ENCODE data around the gene PTPRK.
"Not testable (repeated sequence)": the region's sequence is repeated elsewhere in the genome, so short reads cannot be mapped to it uniquely, and the experiment has no call there.

Gene PTPRK

DNA sequence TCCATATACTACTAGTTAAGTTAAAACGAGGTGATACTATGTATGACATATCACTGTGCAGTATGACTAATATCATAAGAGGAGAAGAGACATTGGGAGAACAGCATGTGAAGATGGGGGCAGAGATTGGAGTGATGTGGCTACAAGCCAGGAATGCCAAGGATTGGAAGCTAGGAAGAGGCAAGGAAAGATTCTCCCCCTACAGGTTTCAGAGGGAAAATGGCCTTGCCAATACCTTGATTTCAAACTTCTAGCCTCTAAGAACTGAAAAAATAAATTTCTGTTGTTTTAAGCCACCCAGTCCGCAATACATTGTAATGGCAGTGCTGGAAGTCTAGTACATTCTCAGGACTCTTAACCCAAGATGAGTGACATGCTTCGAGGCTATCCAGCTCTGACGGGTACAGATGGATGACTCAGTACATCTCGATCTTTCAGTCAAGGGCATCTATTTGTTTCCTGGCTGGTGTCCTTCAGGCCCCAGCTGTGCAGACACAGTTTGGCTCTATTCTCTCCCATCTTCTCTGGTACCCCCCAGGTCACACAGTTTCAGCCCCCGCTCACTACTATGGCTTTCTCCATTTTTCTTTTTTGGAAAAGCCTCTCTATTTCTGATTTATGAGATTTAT lies 564.0 kb downstream of the PTPRK start:
- DNase-seq (ENCODE audit: low spot score): no peak

DNA sequence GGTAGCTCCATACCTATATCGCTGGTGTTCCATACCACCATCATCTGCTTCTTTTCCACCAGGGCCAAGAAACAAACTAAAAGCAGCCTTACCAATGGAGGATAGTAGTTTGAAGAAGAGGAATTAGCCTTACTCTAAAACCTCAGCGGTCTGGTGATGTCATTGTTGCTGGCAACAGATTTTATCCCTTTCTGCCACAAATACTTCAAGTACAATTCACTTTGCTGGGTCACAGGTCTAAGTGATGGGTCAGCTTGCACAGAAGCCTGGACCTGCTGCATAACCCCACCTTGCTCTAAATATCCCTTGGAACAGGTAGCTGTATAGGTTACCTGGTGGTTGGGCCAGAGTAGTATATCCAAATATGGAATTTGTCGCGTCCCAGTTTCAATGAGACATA lies 566.3 kb downstream of the PTPRK start:
- no peak for DNase-seq (ENCODE audit: low spot score)

DNA sequence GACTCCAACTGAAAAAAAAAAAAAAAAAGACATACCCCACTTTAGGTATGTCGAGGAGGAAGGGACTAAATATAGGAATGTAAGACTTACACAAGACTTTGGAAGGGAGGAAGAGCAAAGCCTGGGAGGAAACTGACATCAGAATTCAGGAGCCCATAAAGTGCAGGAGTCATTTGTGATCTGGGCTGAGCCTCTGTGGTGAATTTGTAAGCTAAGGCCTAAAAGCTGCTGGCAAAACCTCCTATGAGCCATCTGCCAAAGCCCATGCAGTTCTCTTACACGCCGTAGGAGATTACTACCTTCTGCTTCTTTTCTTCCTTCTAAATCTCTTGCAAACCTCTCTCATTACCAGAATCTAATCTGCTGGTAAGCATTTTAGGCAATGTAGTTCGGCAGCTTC lies 567.6 kb downstream of the PTPRK start:
- no peak for DNase-seq (ENCODE audit: low spot score)

DNA sequence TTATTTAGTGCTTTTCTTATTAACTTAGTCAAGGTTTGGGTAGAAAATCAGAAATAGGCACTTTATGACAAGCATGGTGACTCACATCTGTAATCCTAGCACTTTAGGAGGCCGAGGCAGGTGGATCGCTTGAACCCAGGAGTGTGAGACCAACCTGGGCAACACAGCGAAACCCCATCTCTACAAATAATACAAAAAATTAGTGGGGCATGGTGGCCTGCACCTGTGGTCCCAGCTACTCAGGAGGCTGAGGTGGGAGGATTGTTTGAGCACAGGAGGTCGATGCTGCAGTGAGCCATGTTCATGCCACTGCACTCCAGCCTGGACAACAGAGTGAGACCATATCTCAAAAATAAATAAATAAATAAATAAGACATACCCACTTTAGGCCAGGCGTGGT lies 568.2 kb downstream of the PTPRK start:
- no peak for DNase-seq (ENCODE audit: low spot score)

DNA sequence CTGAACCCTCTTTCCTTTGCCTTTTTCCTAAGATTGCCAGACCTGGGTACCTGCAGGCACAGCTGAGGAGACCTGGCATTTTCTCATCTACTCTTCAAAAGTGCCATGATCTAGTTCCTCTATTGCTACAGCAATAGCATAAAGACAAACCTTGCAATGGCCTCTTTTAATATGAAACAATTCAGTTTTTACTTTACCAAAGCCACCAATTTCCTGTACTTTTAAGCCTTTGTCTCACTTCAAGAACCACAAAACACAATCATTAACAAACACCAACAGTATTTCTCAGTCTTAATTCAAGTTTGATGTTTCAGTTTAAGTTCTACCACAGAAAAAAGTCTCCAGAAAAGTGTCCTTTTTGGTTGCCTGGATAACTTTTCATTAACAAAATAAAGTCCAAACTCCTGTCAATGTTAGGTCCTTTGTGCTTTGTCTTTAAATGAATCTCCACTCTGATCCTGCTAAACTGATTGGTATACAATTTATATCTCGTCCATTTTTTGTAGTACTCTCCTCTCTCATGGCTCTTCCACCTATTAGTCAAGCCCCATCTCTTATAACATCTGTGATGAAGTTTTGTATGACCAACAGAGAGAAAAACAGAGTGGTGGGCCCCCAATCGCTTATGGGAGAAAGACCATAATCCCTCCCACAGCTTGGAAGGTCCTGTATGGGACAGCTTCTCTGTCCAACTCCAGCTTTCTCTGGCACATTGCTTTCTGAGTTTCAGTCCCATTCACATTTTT lies 569.1 kb downstream of the PTPRK start:
- no peak for DNase-seq (ENCODE audit: low spot score)

DNA sequence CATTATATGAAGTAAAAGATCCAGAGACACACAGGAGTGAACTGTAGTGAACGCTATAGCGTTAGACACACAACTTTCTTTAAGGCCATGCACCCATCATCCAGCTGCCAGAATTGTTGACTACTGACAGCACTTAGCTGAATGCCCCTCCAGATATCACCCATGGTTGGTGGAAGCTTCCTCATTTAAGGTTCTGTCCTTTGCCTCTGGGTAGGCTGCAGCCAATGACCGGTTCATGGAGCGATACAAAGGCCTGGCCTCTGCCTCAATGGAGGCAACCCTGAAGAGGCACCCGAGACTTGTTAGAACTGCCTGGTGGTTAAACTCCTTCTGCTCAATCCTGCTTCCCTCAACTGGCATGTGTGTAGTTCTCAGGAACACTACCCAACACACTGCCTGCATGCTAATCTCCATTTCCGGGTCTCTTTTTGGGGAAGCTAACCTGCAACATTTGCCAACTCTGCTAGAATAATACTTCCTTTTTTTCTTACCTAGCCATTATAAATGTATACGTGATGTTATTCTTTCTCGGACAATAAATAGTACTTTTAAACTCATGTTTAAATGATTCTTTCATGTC lies 569.7 kb downstream of the PTPRK start:
- DNase-seq (ENCODE audit: low spot score): no peak

DNA sequence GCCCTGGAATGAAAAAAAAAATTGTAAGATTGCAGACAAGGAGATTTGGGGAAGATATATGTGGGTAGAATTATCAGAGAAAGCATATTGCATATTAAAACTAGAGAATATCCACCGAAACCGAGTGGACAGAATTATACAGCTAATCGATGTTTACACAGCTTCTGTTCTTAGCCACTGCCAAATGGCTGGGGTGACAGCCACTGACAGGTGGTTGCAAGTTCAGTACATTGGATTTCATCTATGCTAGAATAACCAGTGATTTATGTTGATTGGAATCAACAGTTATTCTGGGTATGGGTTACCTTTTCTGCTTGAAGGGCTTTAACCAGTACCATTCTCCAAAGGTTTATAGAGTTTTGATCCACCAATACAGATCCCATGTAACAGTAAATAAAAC lies 571.1 kb downstream of the PTPRK start:
- DNase-seq (ENCODE audit: low spot score): no peak

DNA sequence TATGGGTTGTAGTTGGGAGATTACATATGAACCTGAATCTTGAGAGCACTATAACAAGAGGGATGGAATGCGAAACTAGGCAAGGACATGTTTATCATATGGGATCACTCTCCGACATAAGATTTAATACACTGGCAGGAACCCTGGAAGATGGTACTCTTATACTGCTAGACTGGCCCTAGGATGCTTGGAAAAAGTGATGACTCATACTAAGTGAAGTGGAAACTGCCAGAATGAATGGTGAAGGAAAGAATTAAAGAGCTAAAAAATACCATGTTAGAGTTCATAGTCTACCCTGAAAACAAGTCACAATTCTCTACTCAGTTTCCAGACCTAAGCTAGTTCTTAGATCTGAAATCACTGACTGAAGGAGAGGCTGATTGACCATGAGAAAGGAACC lies 574.0 kb downstream of the PTPRK start:
- DNase-seq (ENCODE audit: low spot score): no peak

DNA sequence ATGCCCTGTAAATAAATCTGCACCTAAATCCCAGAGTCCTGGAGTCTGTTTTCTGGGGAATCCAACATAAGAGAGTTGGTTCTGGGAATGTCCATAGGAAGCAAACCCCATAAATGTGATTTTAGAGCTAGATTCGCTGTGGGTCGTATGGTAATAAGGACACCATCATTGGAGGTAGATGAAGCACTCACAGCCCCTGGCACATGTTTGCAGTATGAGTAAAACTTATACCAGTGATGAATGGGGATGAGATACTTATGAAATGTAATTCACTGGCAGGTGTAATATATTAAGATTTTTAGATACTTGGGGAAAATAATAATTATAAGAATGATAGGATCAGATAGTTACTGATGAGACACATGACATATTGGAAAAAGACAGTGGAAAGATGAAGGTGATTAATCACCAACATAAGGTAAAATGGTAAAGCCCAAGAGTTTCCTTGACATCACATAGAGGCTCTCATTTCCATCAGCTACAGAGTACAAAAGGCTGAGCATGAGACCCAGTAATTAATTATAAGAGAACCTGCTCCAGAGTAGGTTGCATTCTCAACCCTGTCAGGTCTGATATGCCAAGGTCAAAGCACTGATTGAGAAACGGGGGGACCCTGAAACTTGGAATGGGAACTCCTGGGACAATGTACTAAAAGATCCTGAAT lies 574.8 kb downstream of the PTPRK start:
- no peak for DNase-seq (ENCODE audit: low spot score)

DNA sequence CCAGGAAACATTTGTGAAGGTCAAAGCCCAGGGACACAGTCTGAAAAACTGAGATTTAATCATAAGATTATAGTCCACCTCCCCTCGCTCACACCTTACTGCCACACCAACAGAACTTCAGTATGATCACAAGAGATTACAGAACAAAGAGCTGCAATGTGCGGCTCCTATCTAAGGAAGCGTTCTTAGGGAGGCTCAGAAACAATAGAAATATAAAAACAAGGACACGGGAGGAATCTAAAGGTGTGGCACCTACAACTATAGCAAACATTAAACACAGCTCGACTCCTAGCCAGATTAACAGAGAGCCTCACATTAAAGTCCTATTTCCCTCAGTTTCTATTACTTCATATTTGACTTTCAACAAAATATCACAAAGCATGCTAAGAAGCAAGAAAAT lies 579.2 kb downstream of the PTPRK start:
- no peak for DNase-seq (ENCODE audit: low spot score)

DNA sequence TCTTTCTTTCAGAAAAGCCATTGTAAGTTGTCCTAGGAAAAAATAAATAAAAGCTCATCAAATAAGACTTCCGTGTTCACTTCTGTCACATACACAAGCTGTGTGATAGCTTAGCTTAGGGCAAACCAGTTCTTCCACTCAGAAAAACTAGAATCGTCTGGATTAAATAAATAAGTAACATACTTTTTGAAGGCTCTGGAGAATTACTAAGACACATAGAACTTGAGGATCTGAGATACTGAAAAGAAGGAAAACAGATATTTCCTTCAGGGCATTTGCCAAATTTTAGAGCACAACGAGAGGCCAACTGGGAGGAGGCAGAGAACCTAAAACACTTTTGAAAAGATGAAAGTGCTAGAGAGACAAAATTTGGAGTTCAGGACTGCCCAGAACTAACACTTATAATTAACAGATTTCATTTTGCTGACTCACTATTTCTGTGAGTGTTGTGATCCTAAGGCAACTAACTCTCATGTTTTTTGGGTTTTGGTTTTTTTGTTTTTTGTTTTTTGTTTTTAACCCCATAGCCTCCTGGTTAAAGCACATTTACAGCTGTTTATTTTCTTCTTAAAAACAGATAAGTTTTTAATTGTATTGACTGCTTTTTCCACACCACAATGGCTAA lies 580.8 kb downstream of the PTPRK start:
- no peak for DNase-seq (ENCODE audit: low spot score)

DNA sequence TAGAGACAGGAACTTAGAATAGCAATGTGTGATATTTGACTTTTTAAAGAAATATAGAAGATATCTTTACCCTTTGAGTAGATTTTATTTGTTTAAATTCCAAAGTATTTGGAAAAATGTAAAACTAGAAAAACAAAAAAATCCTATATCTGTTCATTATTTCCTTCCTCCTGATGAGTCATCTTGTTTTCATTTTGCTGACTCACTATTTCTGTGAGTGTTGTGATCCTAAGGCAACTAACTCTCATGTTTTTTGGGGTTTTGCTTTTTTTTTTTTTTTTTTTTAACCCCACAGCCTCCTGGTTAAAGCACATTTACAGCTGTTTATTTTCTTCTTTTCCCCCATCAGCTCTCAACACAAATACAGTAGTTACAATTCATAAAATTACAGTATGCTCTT lies 581.7 kb downstream of the PTPRK start:
- DNase-seq (ENCODE audit: low spot score): no peak

DNA sequence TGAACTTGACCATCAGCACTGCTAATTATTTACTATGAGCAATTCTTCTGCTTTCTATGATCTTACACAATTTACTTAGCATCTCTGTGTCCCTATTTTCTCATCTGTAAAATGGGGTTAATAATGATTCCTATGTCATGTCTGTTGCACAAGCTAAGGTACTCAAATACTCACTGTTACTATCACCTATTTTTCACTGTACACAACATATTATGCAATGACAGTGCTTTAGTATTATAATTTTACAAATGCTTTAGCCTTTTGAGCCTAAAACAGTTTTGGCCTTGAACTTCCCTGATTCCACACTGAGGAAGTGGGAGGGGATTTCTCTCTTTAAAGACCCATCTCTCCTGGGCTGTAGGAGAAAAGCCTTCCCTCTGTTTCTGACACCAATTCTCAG lies 582.7 kb downstream of the PTPRK start:
- no peak for DNase-seq (ENCODE audit: low spot score)

DNA sequence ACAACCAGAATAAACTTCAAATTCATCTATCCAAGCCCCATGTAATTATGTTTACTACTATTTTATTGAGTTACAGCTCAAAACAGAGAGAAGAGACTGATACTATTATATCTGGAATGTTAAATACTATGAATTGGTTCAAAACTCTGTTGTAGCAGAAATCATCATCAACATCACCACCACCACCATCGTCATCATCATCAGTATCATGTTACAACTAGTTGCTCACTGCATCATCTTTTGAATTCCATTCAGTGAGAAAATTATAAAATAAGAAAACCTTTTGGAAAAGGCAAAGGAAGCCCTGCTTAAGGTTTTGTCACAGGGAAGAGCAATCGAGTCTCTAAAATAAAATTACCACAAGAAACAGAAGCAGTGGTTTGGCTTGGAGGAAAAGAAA lies 583.3 kb downstream of the PTPRK start:
- no peak for DNase-seq (ENCODE audit: low spot score)

DNA sequence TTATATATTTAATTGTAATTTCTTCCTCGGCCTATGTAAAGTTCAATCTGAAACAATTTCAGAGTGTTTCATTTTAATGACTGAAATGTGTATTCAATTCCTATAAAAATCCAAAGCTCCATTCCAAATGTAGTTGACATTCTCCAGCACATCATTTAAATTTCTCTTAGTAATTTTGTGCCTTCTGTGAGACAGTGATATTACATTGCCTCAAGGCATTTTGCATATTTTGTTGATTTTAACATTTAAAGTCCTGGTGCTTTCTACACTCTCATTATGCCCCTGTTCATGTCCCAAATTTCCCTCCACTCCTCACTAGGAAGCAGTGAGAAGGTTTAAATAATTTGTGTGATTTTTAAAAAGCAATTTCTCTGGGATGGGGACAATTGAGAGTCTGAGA lies 585.4 kb downstream of the PTPRK start:
- DNase-seq (ENCODE audit: low spot score): no peak

DNA sequence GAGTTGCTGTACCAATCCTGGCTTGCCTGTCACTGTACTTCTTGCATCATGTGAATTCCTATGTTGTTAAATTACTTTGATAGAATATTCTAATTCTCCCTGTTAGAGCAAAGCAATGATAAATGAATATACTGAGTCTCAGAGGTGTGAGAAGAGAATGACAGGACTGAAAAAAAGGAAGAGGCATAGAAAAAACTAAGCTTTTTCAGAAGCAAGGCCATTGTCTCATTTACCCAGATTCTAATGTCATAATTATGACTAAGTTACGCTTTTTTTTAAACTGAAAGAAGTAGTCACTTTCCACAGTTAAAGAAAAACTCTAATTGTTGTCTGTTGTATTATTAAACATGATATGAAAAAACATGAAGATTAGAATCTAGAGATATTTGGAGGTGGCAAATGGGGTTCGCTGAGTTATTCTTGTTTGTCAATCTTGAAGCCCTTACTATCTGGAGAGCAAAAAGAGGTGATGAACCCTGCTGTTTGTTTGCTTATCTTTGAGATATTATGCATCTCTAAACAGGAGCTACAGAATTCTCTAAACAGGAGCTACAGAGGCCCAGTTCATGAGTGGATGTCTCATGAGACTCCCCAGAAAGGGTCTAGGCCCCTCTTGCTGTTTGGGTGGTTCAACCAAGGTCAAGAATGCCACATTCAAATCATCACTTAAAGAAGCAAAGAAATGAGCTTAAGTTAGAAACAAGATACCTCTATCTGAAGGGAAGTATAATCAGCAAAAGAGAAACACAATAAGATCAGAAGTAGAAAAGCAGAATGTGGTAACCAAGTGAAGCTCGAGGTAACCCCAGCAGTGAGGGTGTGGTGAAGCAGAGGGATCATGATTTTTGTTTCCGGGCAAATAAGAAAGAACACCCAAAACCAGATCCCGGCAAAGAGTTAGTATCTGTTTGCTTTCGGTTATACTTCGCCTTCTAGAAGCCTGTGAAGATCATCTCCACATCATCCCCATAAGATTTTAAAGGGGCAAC lies 586.3 kb downstream of the PTPRK start:
- DNase-seq (ENCODE audit: low spot score): no peak

DNA sequence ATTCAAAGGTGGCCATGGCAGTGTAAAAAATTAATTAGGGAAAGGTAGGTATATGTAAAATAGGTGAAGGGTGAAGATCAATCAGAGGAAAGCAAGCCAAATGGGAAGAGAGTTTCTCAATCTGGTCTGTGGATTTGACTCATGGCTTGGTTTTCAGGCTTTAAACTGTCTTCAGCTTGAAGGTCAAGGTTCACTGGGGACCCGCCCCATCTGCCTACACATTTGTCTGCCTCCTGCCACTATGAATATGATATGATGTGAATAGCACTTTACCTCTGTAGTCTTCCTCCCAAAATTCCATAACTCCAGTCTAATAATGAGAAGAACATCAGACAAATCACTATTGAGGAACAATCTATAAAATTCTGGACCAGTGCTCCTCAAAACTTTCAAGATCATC lies 587.3 kb downstream of the PTPRK start:
- DNase-seq (ENCODE audit: low spot score): no peak

DNA sequence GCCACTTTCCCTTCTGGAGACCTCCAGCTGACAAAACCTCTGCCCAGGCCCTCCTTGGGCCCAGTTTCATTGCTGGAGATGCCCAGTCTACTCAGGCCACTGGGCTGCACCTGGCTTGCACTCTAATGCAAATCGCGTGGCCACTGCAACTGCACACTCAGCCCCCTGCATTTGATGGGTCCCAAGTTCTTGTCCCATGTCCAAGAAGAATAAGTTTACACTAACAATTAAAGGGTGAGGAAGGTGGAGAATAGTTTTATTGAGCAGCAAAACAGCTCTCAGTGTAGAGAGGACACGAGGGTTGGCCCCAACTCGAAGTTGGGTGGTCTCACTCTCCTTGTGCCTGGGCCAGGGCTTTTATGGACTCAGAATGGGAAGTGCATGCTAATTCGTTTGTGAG lies 587.7 kb downstream of the PTPRK start:
- no peak for DNase-seq (ENCODE audit: low spot score)

DNA sequence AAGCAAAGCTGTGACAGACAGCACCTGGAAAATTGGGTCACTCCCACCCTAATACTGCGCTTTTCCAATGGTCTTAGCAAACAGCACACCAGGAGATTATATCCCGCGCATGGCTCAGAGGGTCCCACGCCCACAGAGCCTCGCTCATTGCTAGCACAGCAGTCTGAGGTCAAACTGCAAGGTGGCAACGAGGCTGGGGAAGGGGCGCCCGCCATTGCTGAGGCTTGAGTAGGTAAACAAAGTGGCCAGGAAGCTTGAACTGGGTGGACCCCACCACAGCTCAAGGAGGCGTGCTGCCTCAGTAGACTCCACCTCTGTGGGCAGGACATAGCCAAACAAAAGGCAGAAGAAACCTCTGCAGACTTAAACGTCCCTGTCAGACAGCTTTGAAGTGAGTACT lies 594.0 kb downstream of the PTPRK start:
- not testable (repeated sequence) for DNase-seq (ENCODE audit: low spot score)

DNA sequence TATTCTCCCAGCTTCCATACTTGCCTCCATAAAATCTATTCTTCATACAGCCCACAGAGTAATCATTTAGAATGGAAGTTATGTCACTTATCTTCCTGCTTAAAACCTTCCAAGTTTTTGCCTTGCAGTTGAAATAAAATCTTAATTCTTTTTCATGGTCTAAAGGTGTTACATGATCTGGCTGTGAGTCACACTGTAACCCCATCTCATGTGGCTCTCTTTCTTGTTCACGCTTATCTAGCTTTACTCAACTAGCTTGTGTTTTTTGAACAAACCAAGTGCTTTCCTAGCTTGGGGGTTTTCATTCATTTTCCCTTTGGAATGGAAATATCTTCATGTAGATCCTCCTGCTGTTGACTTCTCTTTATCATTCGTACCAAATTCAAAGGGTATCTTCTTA lies 596.0 kb downstream of the PTPRK start:
- DNase-seq (ENCODE audit: low spot score): no peak

DNA sequence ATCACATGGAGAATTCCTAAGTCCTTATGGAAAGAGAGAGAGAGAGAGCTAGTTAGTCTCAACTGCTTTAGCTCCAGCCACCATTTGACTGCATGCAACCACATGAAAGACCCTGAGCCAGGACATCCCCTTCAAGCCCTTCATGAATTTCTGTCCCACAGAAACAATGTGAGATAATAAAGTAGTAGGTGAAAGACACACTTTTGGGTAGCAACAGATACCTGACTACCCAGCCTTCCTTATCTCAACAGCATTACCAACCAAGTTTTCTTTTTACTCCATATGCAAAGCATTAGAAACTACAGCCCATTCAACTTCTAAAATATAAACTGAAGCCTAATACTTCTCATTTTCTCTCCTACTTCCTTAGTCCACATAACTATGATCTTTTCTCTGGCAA lies 596.4 kb downstream of the PTPRK start:
- DNase-seq (ENCODE audit: low spot score): no peak

DNA sequence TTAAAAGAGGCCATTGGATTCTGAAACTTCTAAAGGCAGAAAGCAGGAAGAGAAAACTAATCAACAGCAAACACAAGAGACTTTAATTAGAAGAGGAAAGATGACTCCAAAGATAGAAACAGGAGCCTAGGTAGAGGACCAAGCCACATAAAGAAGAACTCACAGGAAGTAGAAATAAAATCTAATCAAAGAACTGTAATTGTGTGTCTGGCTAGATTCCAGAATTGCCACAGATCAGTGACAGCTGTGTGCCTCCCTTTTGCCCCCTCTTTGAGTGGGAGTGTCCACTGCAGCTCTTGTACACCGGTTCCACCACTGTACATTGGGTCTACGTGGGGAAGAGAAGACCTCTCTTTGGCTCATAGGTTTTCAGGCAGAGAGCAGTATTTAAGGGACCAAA lies 597.3 kb downstream of the PTPRK start:
- DNase-seq (ENCODE audit: low spot score): no peak

All from HuH-7.5 (cell line).